Measurements from ENCODE around the gene GOT2. TPM values are rescaled to one million over a fixed set of nuclear protein-coding genes. Genes with fewer than 3 reads are reported as not detected.
"Not testable (repeated sequence)": the region's sequence is repeated elsewhere in the genome, so short reads cannot be mapped to it uniquely, and the experiment has no call there.

GOT2 gene
- total and polyA plus RNA-seq, 7 donors, result 129 to 396 (median 238) TPM

DNA sequence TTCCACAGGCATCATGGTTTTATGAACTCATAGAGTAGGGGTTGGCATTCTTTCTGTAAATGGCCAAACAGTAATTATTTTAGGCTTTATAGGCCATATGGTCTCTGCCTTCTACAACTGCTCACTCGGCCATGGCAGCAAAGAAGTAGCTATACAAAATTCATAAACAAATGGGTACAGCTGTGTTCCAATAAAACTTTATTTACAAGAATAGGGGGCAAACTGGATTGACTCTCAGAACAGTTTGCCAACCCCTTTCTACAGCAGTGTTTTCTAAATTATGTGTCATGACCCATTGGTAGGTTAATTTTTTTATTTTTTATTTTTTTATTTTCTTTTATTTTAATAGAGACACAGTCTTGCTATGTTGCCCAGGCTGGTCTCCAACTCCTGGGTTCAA lies 20.4 kb downstream of the GOT2 start:
- H3K4me3 ChIP-seq, result no peak overlapping the region
- H3K27ac ChIP-seq, result no peak overlapping the region
- TF ChIP-seq, protein P1, sequence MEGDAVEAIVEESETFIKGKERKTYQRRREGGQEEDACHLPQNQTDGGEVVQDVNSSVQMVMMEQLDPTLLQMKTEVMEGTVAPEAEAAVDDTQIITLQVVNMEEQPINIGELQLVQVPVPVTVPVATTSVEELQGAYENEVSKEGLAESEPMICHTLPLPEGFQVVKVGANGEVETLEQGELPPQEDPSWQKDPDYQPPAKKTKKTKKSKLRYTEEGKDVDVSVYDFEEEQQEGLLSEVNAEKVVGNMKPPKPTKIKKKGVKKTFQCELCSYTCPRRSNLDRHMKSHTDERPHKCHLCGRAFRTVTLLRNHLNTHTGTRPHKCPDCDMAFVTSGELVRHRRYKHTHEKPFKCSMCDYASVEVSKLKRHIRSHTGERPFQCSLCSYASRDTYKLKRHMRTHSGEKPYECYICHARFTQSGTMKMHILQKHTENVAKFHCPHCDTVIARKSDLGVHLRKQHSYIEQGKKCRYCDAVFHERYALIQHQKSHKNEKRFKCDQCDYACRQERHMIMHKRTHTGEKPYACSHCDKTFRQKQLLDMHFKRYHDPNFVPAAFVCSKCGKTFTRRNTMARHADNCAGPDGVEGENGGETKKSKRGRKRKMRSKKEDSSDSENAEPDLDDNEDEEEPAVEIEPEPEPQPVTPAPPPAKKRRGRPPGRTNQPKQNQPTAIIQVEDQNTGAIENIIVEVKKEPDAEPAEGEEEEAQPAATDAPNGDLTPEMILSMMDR (IDR thresholded peaks at IDR 0.05), result no peak
- intact Hi-C loops (cut with DNase I), result loop anchor here in 1 of 2 donors (10.0 kb wide), 1 partner anchor 179 kb away; no protein-coding TSS in a partner anchor
- H3K27me3 ChIP-seq (ENCODE audit: insufficient read depth in 3 of 3, low read length in 2 of 3), result no peaks in the 10 kb centered on the region
- WGBS, 3 donors, result 90 to 92% (median 92%) methylated on average over 1 of the region's 1 CpG
- H3K9me3 ChIP-seq, result no peaks in the 10 kb centered on the region
- ATAC-seq (no peak), DNase-seq (no peak)
- H3K4me1 ChIP-seq, result no peaks in the 10 kb centered on the region
- peaks cover 23 to 93% of the 10 kb centered on the region in 2 donors for H3K36me3 ChIP-seq (ENCODE audit: insufficient read depth in 1 of 2, low read depth in 1 of 2)

DNA sequence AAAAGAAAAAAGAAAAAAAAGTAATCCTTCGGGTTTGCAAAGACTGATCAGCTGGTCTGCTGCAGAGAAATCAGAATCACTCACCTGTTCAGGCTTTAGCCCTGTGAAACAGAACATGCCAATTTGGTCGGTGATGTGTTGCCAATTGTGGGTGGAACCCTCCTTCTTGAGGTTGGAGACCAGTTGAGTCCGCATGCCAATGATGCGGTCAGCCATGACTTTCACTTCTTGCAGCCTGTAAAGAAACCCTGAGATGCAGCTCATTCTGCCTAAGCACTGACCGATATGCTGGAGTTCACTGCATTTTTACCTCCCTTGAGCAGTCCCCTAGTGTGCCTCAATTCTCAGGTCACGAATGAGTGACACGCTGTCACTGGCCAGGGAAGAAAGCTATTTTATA lies 24.8 kb downstream of the GOT2 start:
- Histone ChIP-seq H3K27ac (no peak overlapping the region), H3K27me3 (ENCODE audit: insufficient read depth in 3 of 3, low read length in 2 of 3) (no peaks in the 10 kb centered on the region), H3K9me3 (no peaks in the 10 kb centered on the region), H3K36me3 (ENCODE audit: insufficient read depth in 1 of 2, low read depth in 1 of 2) (peaks cover 17 to 75% of the 10 kb centered on the region in 2 donors), H3K4me3 (no peak overlapping the region), H3K4me1 (peaks cover 7% of the 10 kb centered on the region)
- TF ChIP-seq, protein P1 (IDR thresholded peaks at IDR 0.05), result no peak
- intact Hi-C loops (cut with DNase I), result no loop called here
- no peak for ATAC-seq
- DNase-seq, result no peak
- WGBS, 3 donors, result 81 to 89% (median 85%) methylated on average over 7 of the region's 7 CpGs

DNA sequence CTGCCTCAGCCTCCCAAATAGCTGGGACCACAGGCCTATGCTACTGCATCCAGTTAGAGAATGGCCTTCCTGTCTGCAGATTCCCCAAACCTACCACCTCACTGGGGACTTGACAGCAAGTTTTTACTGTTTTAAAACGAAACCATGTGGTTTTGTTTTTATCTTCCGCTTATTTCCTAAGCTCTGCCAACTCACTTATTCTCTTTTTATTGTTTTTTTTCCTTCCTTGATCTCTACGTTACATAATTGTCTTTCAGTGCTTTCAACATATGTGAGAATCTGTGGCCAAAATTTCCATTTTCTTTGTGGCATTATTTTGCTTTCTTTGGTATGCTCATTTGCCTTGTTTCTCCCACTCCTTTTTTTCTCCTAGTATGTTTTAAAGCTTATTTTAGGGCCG lies 35.0 kb downstream of the GOT2 start:
- intact Hi-C loops (cut with DNase I), result no loop called here
- DNase-seq, result no peak

DNA sequence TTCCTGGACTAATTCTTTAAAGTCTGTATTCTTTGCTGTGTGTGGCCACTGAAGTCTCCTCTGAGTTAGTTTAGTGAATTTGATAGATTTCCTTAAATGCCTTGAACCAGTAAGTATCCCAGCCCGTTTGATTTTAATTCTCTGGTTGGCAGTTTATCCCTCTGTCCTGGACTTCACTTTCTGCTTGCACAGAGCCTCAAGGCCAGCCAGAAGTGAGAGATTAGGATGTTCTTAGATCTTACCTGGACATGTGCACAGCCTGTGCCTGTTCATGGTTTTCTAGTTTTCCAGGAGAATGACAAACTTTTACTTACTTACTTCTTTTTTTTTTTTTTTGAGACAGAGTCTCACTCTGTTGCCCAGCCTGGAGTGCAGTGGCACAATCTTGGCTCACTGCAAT lies 38.7 kb downstream of the GOT2 start:
- Histone ChIP-seq H3K27me3 (ENCODE audit: insufficient read depth in 3 of 3, low read length in 2 of 3) (no peaks in the 10 kb centered on the region), H3K4me1 (peaks cover 2% of the 10 kb centered on the region), H3K36me3 (ENCODE audit: insufficient read depth in 1 of 2, low read depth in 1 of 2) (no peaks in the 10 kb centered on the region), H3K9me3 (no peaks in the 10 kb centered on the region), H3K27ac (no peak overlapping the region), H3K4me3 (no peak overlapping the region)
- ATAC-seq (no peak), DNase-seq (no peak)
- WGBS, 3 donors, result 27 to 55% (median 45%) methylated on average over 1 of the region's 1 CpG
- intact Hi-C loops (cut with DNase I), result no loop called here
- TF ChIP-seq, protein P1 (IDR thresholded peaks at IDR 0.05), result no peak

More for the DNA sequence above, 35.0 kb downstream of the GOT2 start:
- TF ChIP-seq, protein P1 (IDR thresholded peaks at IDR 0.05), result no peak
- Histone ChIP-seq H3K4me1 (peaks cover 8% of the 10 kb centered on the region), H3K4me3 (no peak overlapping the region), H3K9me3 (no peaks in the 10 kb centered on the region), H3K36me3 (ENCODE audit: insufficient read depth in 1 of 2, low read depth in 1 of 2) (no peaks in the 10 kb centered on the region), H3K27ac (no peak overlapping the region), H3K27me3 (ENCODE audit: insufficient read depth in 3 of 3, low read length in 2 of 3) (no peaks in the 10 kb centered on the region)
- 79 to 85% (median 81%) methylated on average over 4 of the region's 4 CpGs for WGBS, 3 donors
- ATAC-seq, result no peak

DNA sequence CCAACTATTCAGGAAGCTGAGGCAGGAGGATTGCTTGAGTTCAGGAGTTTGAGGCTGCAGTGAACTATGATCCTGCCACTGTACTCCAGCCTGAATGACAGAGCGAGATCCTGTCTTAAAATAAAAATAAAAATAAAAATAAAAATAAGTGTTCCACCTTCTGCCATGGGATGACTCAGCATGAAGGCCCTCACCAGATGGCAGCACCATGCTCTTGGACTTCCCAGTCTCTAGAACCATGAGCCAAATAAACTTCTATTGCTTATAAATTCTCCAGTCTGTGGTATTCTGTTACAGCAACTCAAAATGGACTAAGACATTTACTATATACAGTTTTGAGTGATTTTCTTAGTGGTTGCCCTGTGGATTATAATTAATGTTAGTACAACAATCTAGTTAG lies 41.7 kb downstream of the GOT2 start:
- H3K4me3 ChIP-seq, result no peak overlapping the region
- TF ChIP-seq, protein P1 (IDR thresholded peaks at IDR 0.05), result no peak
- H3K27me3 ChIP-seq (ENCODE audit: insufficient read depth in 3 of 3, low read length in 2 of 3), result no peaks in the 10 kb centered on the region
- H3K27ac ChIP-seq, result no peak overlapping the region
- H3K4me1 ChIP-seq, result no peaks in the 10 kb centered on the region
- ATAC-seq (no peak), DNase-seq (no peak)
- intact Hi-C loops (cut with DNase I), result no loop called here
- no peaks in the 10 kb centered on the region for H3K36me3 ChIP-seq (ENCODE audit: insufficient read depth in 1 of 2, low read depth in 1 of 2)
- no peaks in the 10 kb centered on the region for H3K9me3 ChIP-seq
- WGBS, 3 donors, result 57 to 93% (median 91%) methylated on average over 1 of the region's 1 CpG

DNA sequence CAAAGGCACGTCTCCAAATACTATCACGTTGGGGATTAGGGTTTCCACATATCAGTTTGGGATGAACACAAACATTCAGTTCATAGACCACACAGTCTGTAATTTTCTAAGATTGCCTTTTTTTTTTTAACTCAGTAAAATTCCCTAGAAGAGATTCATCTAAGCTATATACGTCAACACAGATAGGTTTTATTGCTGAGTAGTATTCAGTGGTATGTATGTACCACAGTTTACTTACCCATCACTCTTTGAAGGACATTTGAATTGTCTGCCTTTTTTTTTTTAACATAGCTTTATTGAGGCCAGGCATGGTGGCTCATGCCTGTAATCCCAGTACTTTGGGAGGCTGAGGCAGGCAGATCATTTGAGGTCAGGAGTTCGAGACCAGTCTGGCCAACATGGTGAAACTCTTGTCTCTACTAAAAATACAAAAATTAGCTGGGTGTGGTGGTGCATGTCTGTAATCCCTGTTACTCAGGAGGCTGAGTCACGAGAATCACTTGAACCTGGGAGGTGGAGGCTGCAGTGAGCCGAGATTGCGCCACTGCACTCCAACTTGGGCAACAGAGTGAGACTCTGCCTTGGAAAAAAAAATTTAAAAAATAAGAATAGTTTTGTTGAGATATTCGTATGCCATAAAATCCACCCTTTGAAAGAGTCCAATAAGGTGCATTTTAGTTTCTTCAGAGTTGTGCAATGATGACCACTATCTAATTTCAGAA lies 47.0 kb downstream of the GOT2 start:
- intact Hi-C loops (cut with DNase I); ATAC-seq; H3K4me3 ChIP-seq; H3K36me3 ChIP-seq (ENCODE audit: insufficient read depth in 1 of 2, low read depth in 1 of 2); H3K27ac ChIP-seq; DNase-seq; H3K9me3 ChIP-seq; H3K27me3 ChIP-seq (ENCODE audit: insufficient read depth in 3 of 3, low read length in 2 of 3): not testable (repeated sequence)
- 79 to 83% (median 79%) methylated on average over 8 of the region's 8 CpGs for WGBS, 3 donors
- peaks cover 10% of the 10 kb centered on the region for H3K4me1 ChIP-seq

All from psoas muscle (tissue), 8 donors.